GM23248 (cell line): ENCODE measurements around the gene CFAP91.

Source experiments
- EZH2 ChIP-seq: fragments of 200-600 bp; sonication (generic); IDR thresholded peaks from 2 replicates; pipeline ENCODE4 v1.6.1; 2018; ENCODE audit warnings: antibody characterized with exemption, mild to moderate bottlenecking; ENCODE audit not compliant: insufficient read depth, poor library complexity, severe bottlenecking
- EZH2phosphoT487 ChIP-seq: fragments of 200-600 bp; sonication (generic); IDR thresholded peaks from 2 replicates; pipeline ENCODE4 v1.6.1; 2018; ENCODE audit warnings: antibody characterized with exemption, moderate library complexity, mild to moderate bottlenecking, low read depth; ENCODE audit not compliant: insufficient read depth

GRCh38 chr3:119677641-119677934, 25.2 kb upstream of the CFAP91 start:
- TF ChIP-seq EZH2phosphoT487 (no peak), EZH2 (no peak)
